Activated T-cell treated with anti-CD3 and anti-CD28 coated beads for 1 hour (primary cell): Measurements from ENCODE around the gene SARS1.

ENCODE experiments used
- DNase-seq: peaks from one replicate; pipeline ENCODE4 v3.0.0-alpha.2; 2020; ENCODE audit warnings: low read depth

The SARS1 gene

DNA sequence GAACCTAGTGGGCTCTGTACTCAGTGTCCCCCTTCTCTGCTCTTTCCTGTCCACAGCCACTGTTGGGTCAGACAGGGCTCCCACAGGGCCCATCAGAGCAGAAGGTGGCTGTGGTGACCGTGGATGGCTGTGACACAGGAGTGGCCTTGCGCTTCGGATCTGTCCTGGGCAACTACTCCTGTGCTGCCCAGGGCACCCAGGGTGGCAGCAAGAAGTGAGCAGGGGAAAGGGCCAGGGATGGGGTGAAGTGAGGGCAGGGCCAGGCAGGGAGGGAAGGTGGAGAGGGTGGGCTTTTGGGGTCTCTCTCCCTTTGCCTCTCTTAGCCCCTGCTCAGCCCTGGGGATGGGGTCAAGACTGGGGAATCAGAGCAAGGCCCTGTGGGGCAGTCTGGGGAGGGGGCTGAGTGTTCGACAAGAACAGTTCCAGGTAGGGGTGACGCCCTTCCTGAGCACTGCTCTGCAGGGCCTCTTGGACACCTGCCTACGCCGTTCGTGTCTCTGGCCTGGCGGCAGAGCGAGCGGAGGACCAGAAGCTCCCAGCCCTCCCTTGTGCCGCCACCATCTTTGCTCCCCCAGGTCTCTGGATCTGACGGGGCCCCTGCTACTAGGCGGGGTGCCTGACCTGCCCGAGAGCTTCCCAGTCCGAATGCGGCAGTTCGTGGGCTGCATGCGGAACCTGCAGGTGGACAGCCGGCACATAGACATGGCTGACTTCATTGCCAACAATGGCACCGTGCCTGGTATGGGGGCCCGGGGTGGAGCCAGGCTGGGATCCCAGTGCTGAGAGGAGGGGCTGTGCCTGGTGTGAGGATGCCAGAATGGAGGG is 48.7 kb downstream of the SARS1 start:
- DNase-seq = no peak

DNA sequence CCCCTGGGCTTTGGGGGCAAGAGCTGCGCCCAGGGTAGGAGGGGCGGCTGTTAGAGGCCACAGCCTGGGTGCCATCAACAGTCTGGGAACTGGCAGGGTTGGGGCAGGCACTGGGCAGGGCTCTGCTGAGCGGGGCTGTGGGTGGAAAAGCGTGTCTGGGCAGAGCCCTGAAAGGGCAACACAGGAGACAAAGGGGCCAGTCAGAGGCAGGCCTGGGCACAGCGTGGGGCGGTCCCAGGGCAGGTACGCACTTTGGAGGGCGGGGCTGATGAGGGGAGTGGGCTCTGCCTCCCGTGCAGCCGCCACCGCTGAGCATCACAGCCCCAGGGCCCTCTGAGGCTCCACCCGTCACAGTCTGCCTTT is 49.5 kb downstream of the SARS1 start:
- DNase-seq = no peak

- peak; percentile 68 for DNase-seq
These were observed 50.1 kb downstream of the SARS1 start for GRCh38 chr1:109263597-109264378.

- DNase-seq = no peak
These were observed 50.6 kb downstream of the SARS1 start for GRCh38 chr1:109264379-109264755.

GRCh38 chr1:109265016-109265415 is 51.3 kb downstream of the SARS1 start:
- DNase-seq = no peak

GRCh38 chr1:109265741-109266330 is 52.1 kb downstream of the SARS1 start:
- no peak for DNase-seq

GRCh38 chr1:109266965-109267364 is 53.2 kb downstream of the SARS1 start:
- no peak for DNase-seq

- no peak for DNase-seq
These were observed 54.1 kb downstream of the SARS1 start for GRCh38 chr1:109267743-109268300.

DNA sequence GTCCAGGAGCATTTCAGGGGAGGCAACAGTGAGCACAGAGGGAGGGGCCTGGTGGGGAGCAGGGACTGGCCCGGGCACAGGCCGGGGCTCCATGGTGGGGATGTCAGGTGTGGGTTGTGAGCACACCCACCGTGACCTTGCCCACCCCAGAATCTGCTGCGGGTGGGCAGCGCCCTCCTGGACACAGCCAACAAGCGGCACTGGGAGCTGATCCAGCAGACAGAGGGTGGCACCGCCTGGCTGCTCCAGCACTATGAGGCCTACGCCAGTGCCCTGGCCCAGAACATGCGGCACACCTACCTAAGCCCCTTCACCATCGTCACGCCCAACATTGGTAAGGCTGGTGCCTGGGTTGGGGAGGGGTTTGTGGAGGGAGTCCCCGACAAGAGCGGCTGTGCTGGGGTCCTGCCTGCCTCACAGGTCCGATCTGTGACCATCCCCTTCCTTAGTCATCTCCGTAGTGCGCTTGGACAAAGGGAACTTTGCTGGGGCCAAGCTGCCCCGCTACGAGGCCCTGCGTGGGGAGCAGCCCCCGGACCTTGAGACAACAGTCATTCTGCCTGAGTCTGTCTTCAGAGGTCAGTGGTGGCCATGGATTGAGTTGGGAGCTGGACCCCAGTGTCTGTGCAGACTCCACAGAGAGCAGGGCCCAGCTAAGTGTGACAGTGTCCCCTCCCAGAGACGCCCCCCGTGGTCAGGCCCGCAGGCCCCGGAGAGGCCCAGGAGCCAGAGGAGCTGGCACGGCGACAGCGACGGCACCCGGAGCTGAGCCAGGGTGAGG is 54.9 kb downstream of the SARS1 start:
- no peak for DNase-seq

GRCh38 chr1:109269212-109269980 is 55.7 kb downstream of the SARS1 start:
- no peak for DNase-seq

- no peak for DNase-seq
These were observed 56.4 kb downstream of the SARS1 start for GRCh38 chr1:109269981-109270622.

- no peak for DNase-seq
These were observed 57.1 kb downstream of the SARS1 start for GRCh38 chr1:109270623-109271317.

DNA sequence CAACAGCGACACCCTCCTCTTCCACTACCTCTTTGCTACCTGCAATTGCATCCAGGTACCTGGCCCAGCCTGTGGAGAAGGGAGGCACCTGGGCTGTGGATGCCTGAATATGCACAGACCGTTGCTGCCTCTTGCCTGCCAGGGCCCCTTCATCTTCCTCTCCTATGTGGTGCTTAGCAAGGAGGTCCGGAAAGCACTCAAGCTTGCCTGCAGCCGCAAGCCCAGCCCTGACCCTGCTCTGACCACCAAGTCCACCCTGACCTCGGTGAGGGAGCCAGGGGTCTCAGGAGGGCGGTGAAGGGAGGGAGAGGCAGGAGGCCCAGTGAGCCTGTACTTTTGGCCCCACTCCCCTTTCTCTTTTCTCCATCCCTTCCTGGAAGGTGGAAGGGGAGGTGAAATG is 57.7 kb downstream of the SARS1 start:
- no peak for DNase-seq

DNA sequence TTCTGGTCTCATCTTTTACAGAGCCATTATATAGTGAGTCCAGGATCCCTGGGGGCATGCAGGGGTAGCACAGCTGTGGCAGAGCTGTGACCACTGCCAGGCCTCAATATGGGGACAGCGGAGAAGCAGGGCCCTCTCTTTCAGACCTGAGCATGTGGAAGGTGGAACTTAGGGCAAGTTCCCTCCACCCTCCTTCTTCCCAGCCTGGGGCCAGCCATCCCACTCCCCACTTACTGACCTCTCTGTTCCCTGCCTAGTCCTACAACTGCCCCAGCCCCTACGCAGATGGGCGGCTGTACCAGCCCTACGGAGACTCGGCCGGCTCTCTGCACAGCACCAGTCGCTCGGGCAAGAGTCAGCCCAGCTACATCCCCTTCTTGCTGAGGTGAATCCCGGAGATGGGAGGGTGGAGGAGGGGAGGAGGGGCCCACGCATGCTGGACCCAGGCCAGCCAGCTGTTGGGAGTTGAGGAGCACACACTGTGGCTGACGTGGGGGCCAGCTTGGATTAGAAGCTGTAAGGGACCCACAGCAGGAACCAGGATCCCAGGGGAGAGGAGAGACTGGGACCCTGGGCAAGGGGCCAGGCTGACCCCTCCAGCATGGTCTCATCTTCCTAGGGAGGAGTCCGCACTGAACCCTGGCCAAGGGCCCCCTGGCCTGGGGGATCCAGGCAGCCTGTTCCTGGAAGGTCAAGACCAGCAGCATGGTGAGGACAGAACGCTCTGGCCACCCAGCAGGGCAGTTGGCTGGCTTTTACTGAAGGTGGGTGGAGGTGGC is 58.5 kb downstream of the SARS1 start:
- no peak for DNase-seq

DNA sequence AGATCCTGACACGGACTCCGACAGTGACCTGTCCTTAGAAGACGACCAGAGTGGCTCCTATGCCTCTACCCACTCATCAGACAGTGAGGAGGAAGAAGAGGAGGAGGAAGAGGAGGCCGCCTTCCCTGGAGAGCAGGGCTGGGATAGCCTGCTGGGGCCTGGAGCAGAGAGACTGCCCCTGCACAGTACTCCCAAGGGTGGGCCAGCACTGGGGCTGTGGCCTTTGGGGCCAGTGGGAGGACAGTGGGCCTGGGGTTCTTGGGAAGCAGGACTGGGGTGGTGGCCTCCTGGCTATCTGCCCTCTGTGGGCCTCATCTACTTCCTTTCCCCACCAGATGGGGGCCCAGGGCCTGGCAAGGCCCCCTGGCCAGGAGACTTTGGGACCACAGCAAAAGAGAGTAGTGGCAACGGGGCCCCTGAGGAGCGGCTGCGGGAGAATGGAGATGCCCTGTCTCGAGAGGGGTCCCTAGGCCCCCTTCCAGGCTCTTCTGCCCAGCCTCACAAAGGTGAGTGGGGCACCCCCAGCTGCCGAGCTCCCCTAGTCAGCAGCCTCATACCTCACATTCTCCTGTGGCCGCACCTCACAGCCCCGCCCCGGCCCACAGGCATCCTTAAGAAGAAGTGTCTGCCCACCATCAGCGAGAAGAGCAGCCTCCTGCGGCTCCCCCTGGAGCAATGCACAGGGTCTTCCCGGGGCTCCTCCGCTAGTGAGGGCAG is 59.3 kb downstream of the SARS1 start:
- DNase-seq = no peak

- no peak for DNase-seq
These were observed 60.0 kb downstream of the SARS1 start for GRCh38 chr1:109273570-109274288.

GRCh38 chr1:109274533-109275476 is 61.1 kb downstream of the SARS1 start:
- no peak for DNase-seq
